ENCODE results near the gene FEN1. TPM values are rescaled to one million over a fixed set of nuclear protein-coding genes. Genes with fewer than 3 reads are reported as not detected.

FEN1 gene
- total RNA-seq, 1 donor from 2014 or later: 9.6 TPM

- Histone ChIP-seq H3K9me3 (no peaks in the 10 kb centered on the region), H3K27me3 (no peaks in the 10 kb centered on the region), H3K36me3 (peaks cover 0 to 21% of the 10 kb centered on the region in 2 donors), H3K4me3 (no peak overlapping the region), H3K27ac (no peak overlapping the region), H3K4me1 (no peaks in the 10 kb centered on the region)
- intact Hi-C loops (cut with DNase I): no loop called here
- no peak for DNase-seq (ENCODE audit: extremely low spot score in 2 of 2)
- TF ChIP-seq POLR2A (IDR thresholded peaks at IDR 0.05): no peak
These were observed 12.4 kb downstream of the FEN1 start for GRCh38 chr11:61805146-61805545.

DNA sequence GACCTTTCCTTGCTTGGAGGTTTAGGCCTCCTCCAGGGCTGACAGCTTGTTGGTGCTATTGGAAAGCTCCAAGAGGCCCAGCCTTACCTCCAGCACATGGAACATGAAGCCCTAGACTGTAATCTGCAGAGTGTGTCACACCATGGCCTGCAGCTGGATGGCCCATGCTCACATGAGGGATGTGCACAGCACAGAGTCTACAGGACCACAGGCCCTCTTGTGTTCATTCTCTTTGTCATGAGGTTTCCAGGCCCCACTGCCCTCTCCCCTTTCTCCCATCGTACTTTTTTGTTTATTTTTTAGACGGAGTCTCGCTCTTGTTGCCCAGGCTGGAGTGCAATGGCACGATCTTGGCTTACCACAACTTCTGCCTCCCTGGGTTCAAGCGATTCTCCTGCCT lies 14.1 kb downstream of the FEN1 start:
- Histone ChIP-seq H3K27ac (no peak overlapping the region), H3K4me1 (no peaks in the 10 kb centered on the region), H3K27me3 (no peaks in the 10 kb centered on the region), H3K36me3 (peaks cover 0 to 34% of the 10 kb centered on the region in 2 donors), H3K4me3 (no peak overlapping the region), H3K9me3 (no peaks in the 10 kb centered on the region)
- intact Hi-C loops (cut with DNase I): no loop called here
- TF ChIP-seq, protein P1, sequence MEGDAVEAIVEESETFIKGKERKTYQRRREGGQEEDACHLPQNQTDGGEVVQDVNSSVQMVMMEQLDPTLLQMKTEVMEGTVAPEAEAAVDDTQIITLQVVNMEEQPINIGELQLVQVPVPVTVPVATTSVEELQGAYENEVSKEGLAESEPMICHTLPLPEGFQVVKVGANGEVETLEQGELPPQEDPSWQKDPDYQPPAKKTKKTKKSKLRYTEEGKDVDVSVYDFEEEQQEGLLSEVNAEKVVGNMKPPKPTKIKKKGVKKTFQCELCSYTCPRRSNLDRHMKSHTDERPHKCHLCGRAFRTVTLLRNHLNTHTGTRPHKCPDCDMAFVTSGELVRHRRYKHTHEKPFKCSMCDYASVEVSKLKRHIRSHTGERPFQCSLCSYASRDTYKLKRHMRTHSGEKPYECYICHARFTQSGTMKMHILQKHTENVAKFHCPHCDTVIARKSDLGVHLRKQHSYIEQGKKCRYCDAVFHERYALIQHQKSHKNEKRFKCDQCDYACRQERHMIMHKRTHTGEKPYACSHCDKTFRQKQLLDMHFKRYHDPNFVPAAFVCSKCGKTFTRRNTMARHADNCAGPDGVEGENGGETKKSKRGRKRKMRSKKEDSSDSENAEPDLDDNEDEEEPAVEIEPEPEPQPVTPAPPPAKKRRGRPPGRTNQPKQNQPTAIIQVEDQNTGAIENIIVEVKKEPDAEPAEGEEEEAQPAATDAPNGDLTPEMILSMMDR (IDR thresholded peaks at IDR 0.05): no peak
- TF ChIP-seq POLR2A (IDR thresholded peaks at IDR 0.05) (no peak), POLR2AphosphoS5 (IDR thresholded peaks at IDR 0.05; ENCODE audit: insufficient read depth in 1 of 2, low read depth in 1 of 2) (no peak)
- no peak for DNase-seq (ENCODE audit: extremely low spot score in 2 of 2)

- intact Hi-C loops (cut with DNase I): no loop called here
- Histone ChIP-seq H3K36me3 (peaks cover 0 to 42% of the 10 kb centered on the region in 2 donors), H3K4me3 (no peak overlapping the region), H3K27ac (no peak overlapping the region), H3K27me3 (no peaks in the 10 kb centered on the region), H3K9me3 (no peaks in the 10 kb centered on the region), H3K4me1 (peaks cover 9% of the 10 kb centered on the region)
- DNase-seq (ENCODE audit: extremely low spot score in 2 of 2): no peak
- TF ChIP-seq POLR2A (IDR thresholded peaks at IDR 0.05): no peak
- TF ChIP-seq, protein P1 (IDR thresholded peaks at IDR 0.05): no peak
- no peak for TF ChIP-seq POLR2AphosphoS5 (IDR thresholded peaks at IDR 0.05; ENCODE audit: insufficient read depth in 1 of 2, low read depth in 1 of 2)
These were observed 18.0 kb downstream of the FEN1 start for GRCh38 chr11:61810671-61811175.

DNA sequence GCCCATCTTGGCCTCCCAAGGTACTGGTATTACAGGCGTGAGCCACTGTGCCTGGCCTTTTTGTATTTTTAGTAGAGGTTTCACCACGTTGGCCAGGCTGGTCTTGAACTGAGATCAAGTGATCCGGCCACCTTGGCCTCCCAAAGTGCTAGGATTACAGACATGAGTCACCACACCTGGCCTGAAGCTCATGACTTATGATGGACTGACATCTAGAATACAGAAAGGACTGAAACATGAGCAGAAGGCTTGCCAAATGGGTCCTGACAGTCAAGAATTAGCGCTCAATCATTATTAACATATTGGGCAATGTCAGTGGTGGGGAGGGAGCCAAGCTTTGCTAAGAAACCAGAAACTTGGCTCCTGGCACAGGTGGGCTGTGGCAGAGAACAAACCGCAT lies 19.1 kb downstream of the FEN1 start:
- Histone ChIP-seq H3K27ac (no peak overlapping the region), H3K4me3 (no peak overlapping the region), H3K4me1 (peaks cover 13% of the 10 kb centered on the region), H3K27me3 (no peaks in the 10 kb centered on the region), H3K36me3 (peaks cover 0 to 42% of the 10 kb centered on the region in 2 donors), H3K9me3 (no peaks in the 10 kb centered on the region)
- DNase-seq (ENCODE audit: extremely low spot score in 2 of 2): no peak
- intact Hi-C loops (cut with DNase I): no loop called here
- TF ChIP-seq POLR2A (IDR thresholded peaks at IDR 0.05) (no peak), POLR2AphosphoS5 (IDR thresholded peaks at IDR 0.05; ENCODE audit: insufficient read depth in 1 of 2, low read depth in 1 of 2) (no peak)
- TF ChIP-seq, protein P1 (IDR thresholded peaks at IDR 0.05): no peak

GRCh38 chr11:61812736-61813411 lies 20.2 kb downstream of the FEN1 start:
- Histone ChIP-seq H3K27me3 (no peaks in the 10 kb centered on the region), H3K27ac (no peak overlapping the region), H3K4me3 (no peak overlapping the region), H3K36me3 (peaks cover 0 to 38% of the 10 kb centered on the region in 2 donors), H3K9me3 (no peaks in the 10 kb centered on the region), H3K4me1 (peaks cover 21% of the 10 kb centered on the region)
- intact Hi-C loops (cut with DNase I): no loop called here
- no peak for DNase-seq (ENCODE audit: extremely low spot score in 2 of 2)
- TF ChIP-seq, protein P1 (IDR thresholded peaks at IDR 0.05): no peak
- TF ChIP-seq POLR2AphosphoS5 (IDR thresholded peaks at IDR 0.05; ENCODE audit: insufficient read depth in 1 of 2, low read depth in 1 of 2) (no peak), POLR2A (IDR thresholded peaks at IDR 0.05) (no peak)

Measured in vagina (tissue), 2 donors.